ENCODE measurements around the gene TNIK.

DNA sequence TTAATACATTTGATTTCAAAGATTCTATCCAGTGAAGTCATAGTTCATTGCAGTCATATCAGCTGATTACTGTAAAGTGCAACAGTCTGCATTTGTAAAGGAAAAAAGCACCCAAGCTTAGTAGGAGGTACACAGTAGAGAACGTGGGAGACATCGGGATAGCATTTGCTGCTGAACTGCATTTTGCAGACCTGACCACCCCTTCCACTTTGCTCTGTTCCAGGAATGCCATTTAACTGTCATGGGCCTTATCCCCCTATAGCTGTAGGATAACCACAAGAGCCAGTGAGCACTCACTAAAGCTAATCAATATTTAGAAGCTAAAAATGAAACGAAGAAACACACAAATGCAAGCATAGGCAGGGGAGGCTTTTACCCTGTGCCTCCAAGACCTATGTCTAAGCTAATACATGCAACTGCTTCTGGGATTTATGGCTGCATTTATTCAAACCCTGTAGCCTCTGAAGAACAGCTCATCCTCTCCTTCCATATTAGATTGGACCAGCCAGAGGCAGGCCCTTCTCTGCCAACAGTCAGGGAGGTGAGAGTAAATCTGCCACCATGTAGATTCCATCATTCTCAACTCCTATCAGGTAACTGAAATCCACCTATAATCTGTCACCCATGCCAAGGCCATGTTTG is 23.0 kb downstream of the TNIK start:
- no peak for TF ChIP-seq CTCF (conservative IDR thresholded peaks at IDR 0.05; ENCODE audit: low read depth, low read length)
- TF ChIP-seq POLR2A (IDR thresholded peaks at IDR 0.05; ENCODE audit: low read depth, low read length), result no peak
- no peak for TF ChIP-seq RAD21 (IDR thresholded peaks at IDR 0.05; ENCODE audit: low read length)
- TF ChIP-seq MAFK (IDR thresholded peaks at IDR 0.05; ENCODE audit: low read depth, low read length), result no peak
- TF ChIP-seq RFX5 (IDR thresholded peaks at IDR 0.05; ENCODE audit: low read depth, low read length), result no peak

All from IMR-90 (cell line).